ENCODE data around the gene GBA3.

DNA sequence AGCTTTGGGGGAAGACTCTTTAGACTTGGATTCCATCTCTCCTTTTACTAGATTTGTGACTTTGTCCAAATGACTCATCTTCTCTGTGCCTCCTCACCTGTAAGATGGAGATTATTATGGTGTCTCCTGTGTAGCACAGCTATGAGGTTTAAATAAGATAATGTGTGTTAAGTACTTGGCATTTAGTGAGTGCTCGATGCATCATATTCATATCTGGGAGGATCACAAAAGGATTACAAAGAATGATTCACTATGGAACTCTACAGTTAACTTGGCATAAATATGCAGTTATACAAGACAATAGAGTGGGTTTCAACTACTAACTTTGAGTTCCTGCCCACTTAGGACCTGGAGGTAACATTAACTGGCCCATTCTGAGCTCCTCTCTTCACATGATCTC lies 2.3 kb downstream of the GBA3 start:
- no peak for TF ChIP-seq CHD4 (IDR thresholded peaks at IDR 0.05; ENCODE audit: borderline replicate concordance)
- TF ChIP-seq, protein P1, sequence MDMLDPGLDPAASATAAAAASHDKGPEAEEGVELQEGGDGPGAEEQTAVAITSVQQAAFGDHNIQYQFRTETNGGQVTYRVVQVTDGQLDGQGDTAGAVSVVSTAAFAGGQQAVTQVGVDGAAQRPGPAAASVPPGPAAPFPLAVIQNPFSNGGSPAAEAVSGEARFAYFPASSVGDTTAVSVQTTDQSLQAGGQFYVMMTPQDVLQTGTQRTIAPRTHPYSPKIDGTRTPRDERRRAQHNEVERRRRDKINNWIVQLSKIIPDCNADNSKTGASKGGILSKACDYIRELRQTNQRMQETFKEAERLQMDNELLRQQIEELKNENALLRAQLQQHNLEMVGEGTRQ (IDR thresholded peaks at IDR 0.05) = no peak

All from A549 (cell line).